Activated CD8-positive, alpha-beta T cell treated with anti-CD3 and anti-CD28 coated beads for 36 hours (primary cell): Measurements from ENCODE around the gene PECR. TPM values are rescaled to one million over a fixed set of nuclear protein-coding genes. Genes with fewer than 3 reads are reported as not detected.

ENCODE experiments used
- ATAC-seq: fragments of 200-7000 bp; cut with Tn5 transposase; one replicate; pipeline ENCODE4 v1.10.0; 2021; ENCODE audit warnings: mild to moderate bottlenecking, moderate library complexity
- CTCF ChIA-PET: fragments of 350-600 bp; sonication (Branson Sonifier 250); formaldehyde crosslinking; loops from one replicate; lab custom pipeline; 2021; ENCODE audit warnings: antibody characterized with exemption; lab: Charles Lee
- POLR2A ChIA-PET: fragments of 350-600 bp; sonication (Branson Sonifier 250); formaldehyde crosslinking; loops from one replicate; lab custom pipeline; 2021; ENCODE audit warnings: antibody characterized with exemption; lab: Charles Lee
- DNase-seq: peaks from one replicate; pipeline ENCODE4 v3.0.0-alpha.2; 2020
- H3K27ac Mint-ChIP-seq: one replicate; pipeline ENCODE4 v1.8.0; 2021; ENCODE audit warnings: mild to moderate bottlenecking, mixed read lengths
- H3K27me3 Mint-ChIP-seq: one replicate; pipeline ENCODE4 v1.8.0; 2021; ENCODE audit warnings: mixed read lengths
- H3K36me3 Mint-ChIP-seq: one replicate; pipeline ENCODE4 v1.8.0; 2021; ENCODE audit warnings: low read depth, mixed read lengths
- H3K4me1 Mint-ChIP-seq: one replicate; pipeline ENCODE4 v1.8.0; 2021; ENCODE audit warnings: low read depth, mixed read lengths
- H3K4me3 Mint-ChIP-seq: one replicate; pipeline ENCODE4 v1.8.0; 2021; ENCODE audit warnings: mild to moderate bottlenecking, moderate library complexity, mixed read lengths
- H3K9me3 Mint-ChIP-seq: one replicate; pipeline ENCODE4 v1.8.0; 2021; ENCODE audit warnings: mixed read lengths
- intact Hi-C: fragments of 100-400 bp; cut with micrococcal nuclease; formaldehyde crosslinking; loops from one replicate; pipeline ENCODE4 v1.10.0; 2022
- total RNA-seq, 2 experiments: library from RNA; stranded (reverse); gene quantifications; one replicate each; pipeline ENCODE4 v1.2.3, GENCODE V29; 2021
- TF ChIP-seq, protein P1 (sequence below): fragments of 200-600 bp; IDR thresholded peaks from one replicate; pipeline ENCODE4 v1.8.0; 2022; ENCODE audit warnings: antibody characterized with exemption, mild to moderate bottlenecking

Gene PECR
- total RNA-seq, 2 experiments from 2014 or later: 21.1 to 22.5 TPM

DNA sequence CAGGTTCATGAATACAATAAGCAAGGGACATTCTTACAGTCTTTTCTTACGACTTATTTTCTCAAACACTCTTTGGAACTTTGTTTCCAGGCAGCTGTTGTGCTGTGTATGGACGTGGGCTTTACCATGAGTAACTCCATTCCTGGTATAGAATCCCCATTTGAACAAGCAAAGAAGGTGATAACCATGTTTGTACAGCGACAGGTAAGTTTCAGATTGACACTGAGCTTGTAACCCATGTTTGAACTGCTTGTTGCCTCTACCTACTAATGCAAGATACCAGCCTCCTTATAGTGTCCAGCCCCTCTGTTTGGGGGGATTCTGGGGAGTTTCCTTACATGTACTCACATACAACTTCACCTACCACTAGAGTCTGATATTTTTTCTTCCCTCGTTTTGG lies 31.3 kb upstream of the PECR start:
- Mint-ChIP-seq H3K27ac (peak overlapping the region; percentile 98), H3K4me1 (peaks cover 74% of the 10 kb centered on the region), H3K9me3 (no peaks in the 10 kb centered on the region), H3K27me3 (no peaks in the 10 kb centered on the region), H3K4me3 (peak overlapping the region; percentile 96), H3K36me3 (peaks cover 79% of the 10 kb centered on the region)
- TF ChIP-seq, protein P1, sequence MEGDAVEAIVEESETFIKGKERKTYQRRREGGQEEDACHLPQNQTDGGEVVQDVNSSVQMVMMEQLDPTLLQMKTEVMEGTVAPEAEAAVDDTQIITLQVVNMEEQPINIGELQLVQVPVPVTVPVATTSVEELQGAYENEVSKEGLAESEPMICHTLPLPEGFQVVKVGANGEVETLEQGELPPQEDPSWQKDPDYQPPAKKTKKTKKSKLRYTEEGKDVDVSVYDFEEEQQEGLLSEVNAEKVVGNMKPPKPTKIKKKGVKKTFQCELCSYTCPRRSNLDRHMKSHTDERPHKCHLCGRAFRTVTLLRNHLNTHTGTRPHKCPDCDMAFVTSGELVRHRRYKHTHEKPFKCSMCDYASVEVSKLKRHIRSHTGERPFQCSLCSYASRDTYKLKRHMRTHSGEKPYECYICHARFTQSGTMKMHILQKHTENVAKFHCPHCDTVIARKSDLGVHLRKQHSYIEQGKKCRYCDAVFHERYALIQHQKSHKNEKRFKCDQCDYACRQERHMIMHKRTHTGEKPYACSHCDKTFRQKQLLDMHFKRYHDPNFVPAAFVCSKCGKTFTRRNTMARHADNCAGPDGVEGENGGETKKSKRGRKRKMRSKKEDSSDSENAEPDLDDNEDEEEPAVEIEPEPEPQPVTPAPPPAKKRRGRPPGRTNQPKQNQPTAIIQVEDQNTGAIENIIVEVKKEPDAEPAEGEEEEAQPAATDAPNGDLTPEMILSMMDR: no peak
- ATAC-seq (no peak), DNase-seq (no peak)
- ChIA-PET POLR2A (interaction anchor here (2.0 to 5.7 kb wide), 4 partner anchors 8 to 80 kb away, joined by 6 to 39 read pairs (median 8); partner anchors contain the start of genes PECR and TMEM169), CTCF (interaction anchor here (1.0 to 2.1 kb wide), 7 partner anchors 10 to 89 kb away, joined by 3 to 7 read pairs (median 6); no protein-coding TSS in a partner anchor)
- intact Hi-C loops: loop anchor here (5.0 to 10.0 kb wide), 3 partner anchors 81 to 382 kb away; partner anchors contain the start of genes RPL37A and SMARCAL1

DNA sequence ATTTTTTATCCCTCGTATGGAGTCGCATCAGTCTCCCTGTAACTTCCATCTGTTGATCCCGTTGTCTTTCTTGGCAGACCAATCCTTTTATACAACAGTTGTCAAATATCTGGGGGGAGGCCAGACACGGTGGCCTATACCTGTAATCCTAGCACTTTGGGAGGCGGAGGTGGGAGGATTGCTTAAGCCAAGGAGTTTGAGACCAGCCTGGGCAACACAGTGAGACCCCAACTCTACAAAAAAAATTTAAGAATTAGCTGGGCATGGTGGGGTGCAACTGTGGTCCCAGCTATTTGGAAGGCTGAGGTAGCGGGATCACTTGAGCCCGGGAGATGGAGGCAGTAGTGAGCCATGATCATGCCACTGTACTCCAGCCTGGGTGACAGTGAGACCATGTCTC lies 29.5 kb upstream of the PECR start:
- H3K27ac Mint-ChIP-seq: peak overlapping the region; percentile 98
- peaks cover 62% of the 10 kb centered on the region for H3K36me3 Mint-ChIP-seq
- POLR2A ChIA-PET: interaction anchor here (0.8 to 5.7 kb wide), 7 partner anchors 10 to 96 kb away, joined by 3 to 41 read pairs (median 15); partner anchors contain the start of genes PECR and TMEM169
- CTCF ChIA-PET: interaction anchor here (0.8 to 4.8 kb wide), 18 partner anchors 8 to 91 kb away, joined by 3 to 40 read pairs (median 4); no protein-coding TSS in a partner anchor
- peak overlapping the region; percentile 96 for H3K4me3 Mint-ChIP-seq
- intact Hi-C loops: loop anchor here (5.0 to 10.0 kb wide), 3 partner anchors 79 to 384 kb away; partner anchors contain the start of genes RPL37A and SMARCAL1
- H3K9me3 Mint-ChIP-seq: no peaks in the 10 kb centered on the region
- TF ChIP-seq, protein P1: no peak
- H3K27me3 Mint-ChIP-seq: no peaks in the 10 kb centered on the region
- peaks cover 56% of the 10 kb centered on the region for H3K4me1 Mint-ChIP-seq
- ATAC-seq (no peak), DNase-seq (no peak)

DNA sequence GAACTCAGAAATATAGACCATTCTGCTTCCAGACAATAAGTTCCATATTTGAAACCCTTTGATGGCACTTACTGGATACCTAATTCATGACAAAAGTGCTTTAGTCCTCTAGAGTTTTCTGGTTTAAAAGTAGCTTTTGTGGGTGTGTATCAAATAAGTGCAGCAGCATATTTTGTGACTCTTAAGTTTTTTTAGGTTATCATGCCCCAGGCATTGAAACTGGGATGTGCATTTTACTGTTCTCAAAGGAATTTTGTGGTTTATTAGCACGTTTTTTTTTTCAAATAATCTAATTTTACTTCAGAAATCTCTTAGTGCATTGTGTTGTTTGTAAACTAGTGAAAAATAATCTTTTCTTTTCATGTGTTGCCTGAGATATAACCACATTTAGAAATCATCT lies 29.0 kb upstream of the PECR start:
- ChIA-PET CTCF (interaction anchor here (0.6 to 4.8 kb wide), 34 partner anchors 9 to 556 kb away, joined by 3 to 40 read pairs (median 4); partner anchors contain the start of genes MREG, PECR, RPL37A and TMEM169), POLR2A (interaction anchor here (0.6 to 5.7 kb wide), 11 partner anchors 9 to 95 kb away, joined by 3 to 41 read pairs (median 5); partner anchors contain the start of genes PECR and TMEM169)
- Mint-ChIP-seq H3K36me3 (peaks cover 60% of the 10 kb centered on the region), H3K4me1 (peaks cover 54% of the 10 kb centered on the region), H3K27me3 (no peaks in the 10 kb centered on the region), H3K27ac (peak overlapping the region; percentile 98), H3K4me3 (peak overlapping the region; percentile 96), H3K9me3 (no peaks in the 10 kb centered on the region)
- TF ChIP-seq, protein P1: no peak
- intact Hi-C loops: loop anchor here (5.0 to 10.0 kb wide), 3 partner anchors 78 to 384 kb away; partner anchors contain the start of genes RPL37A and SMARCAL1
- no peak for DNase-seq
- ATAC-seq: no peak

DNA sequence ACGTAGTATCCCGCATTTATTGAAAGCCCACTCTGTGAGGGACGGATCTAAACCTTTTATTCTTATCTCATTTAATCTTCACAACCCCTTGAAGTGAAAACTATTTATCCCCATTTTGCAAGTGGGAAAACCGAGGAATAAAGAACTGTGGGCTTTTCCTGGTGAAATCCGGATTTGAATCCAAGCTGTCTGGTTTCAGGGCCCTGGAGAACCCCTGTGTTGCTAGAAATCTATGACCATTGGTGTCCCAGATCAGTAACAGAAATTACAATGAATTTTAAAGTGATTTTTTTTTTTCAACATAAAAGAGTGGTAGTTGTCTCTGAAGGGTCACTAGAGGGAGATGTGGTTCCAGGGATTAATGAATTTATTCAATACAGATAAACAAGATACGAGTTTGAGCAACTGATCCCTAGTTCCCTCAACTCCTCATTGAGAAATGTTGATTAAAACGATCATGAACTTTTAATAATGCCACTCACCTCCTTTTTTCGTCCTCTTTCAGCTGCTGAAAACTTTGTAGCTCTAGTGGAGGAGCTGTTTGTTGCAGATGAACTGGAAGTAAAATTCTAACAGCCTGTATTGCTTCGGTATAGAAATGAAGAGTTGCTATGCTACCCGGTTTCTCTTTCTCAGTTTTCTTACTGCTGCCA lies 28.5 kb upstream of the PECR start:
- no peaks in the 10 kb centered on the region for H3K9me3 Mint-ChIP-seq
- intact Hi-C loops: loop anchor here (5.0 to 10.0 kb wide), 3 partner anchors 78 to 385 kb away; partner anchors contain the start of genes RPL37A and SMARCAL1
- no peak for DNase-seq
- TF ChIP-seq, protein P1: peak; percentile 86
- ChIA-PET CTCF (interaction anchor here (0.6 to 4.8 kb wide), 40 partner anchors 9 to 557 kb away, joined by 3 to 40 read pairs (median 4); partner anchors contain the start of genes MREG, PECR, RPL37A and TMEM169), POLR2A (interaction anchor here (0.6 to 5.7 kb wide), 14 partner anchors 8 to 112 kb away, joined by 3 to 41 read pairs (median 4); partner anchors contain the start of genes PECR and TMEM169)
- peaks cover 50% of the 10 kb centered on the region for H3K4me1 Mint-ChIP-seq
- peak overlapping the region; percentile 98 for H3K27ac Mint-ChIP-seq
- no peaks in the 10 kb centered on the region for H3K27me3 Mint-ChIP-seq
- H3K4me3 Mint-ChIP-seq: peak overlapping the region; percentile 96
- no peak for ATAC-seq
- H3K36me3 Mint-ChIP-seq: peaks cover 56% of the 10 kb centered on the region
